Effector memory CD4-positive, alpha-beta T cell (primary cell): ENCODE results near the gene CROCC.
"Not testable (repeated sequence)": the region's sequence is repeated elsewhere in the genome, so short reads cannot be mapped to it uniquely, and the experiment has no call there.

Source experiments
- DNase-seq, 3 donors: peaks; one replicate each; pipeline ENCODE4 v3.0.0-alpha.2; 2020
- H3K27ac ChIP-seq: 2 replicates; pipeline ENCODE4 v1.7.0; 2013; ENCODE audit warnings: mild to moderate bottlenecking, low read length, moderate library complexity; ENCODE audit not compliant: insufficient read depth, poor library complexity, severe bottlenecking
- H3K27me3 ChIP-seq: replicated peaks from 2 replicates; pipeline ENCODE4 v1.7.0; 2013; ENCODE audit warnings: mild to moderate bottlenecking, low read length; ENCODE audit not compliant: insufficient read depth, control insufficient read depth, poor library complexity, severe bottlenecking
- H3K36me3 ChIP-seq: 2 replicates; pipeline ENCODE4 v1.7.0; 2013; ENCODE audit warnings: mild to moderate bottlenecking, low read length, moderate library complexity; ENCODE audit not compliant: control insufficient read depth, insufficient read depth
- H3K4me1 ChIP-seq: 2 replicates; pipeline ENCODE4 v1.7.0; 2013; ENCODE audit warnings: low read length, mild to moderate bottlenecking; ENCODE audit not compliant: control insufficient read depth, insufficient read depth, poor library complexity, severe bottlenecking
- H3K4me3 ChIP-seq: 2 replicates; pipeline ENCODE4 v1.7.0; 2013; ENCODE audit warnings: low read length, low read depth, mild to moderate bottlenecking; ENCODE audit not compliant: insufficient read depth, poor library complexity, severe bottlenecking
- H3K9me3 ChIP-seq: 2 replicates; pipeline ENCODE4 v1.7.0; 2013; ENCODE audit warnings: mild to moderate bottlenecking, low read length, moderate library complexity; ENCODE audit not compliant: control insufficient read depth

Gene CROCC

GRCh38 chr1:16886860-16887605, 34.7 kb upstream of the CROCC start:
- Histone ChIP-seq H3K9me3 (no peaks in the 10 kb centered on the region), H3K27ac (no peak overlapping the region), H3K4me1 (peaks cover 4% of the 10 kb centered on the region), H3K4me3 (no peak overlapping the region), H3K27me3 (no peaks in the 10 kb centered on the region), H3K36me3 (no peaks in the 10 kb centered on the region)
- no peak for DNase-seq

GRCh38 chr1:16888860-16889816, 32.6 kb upstream of the CROCC start:
- Histone ChIP-seq H3K27me3 (no peaks in the 10 kb centered on the region), H3K27ac (peak overlapping the region; percentile 45), H3K4me3 (peak overlapping the region; percentile 63), H3K4me1 (peaks cover 4% of the 10 kb centered on the region), H3K9me3 (no peaks in the 10 kb centered on the region), H3K36me3 (no peaks in the 10 kb centered on the region)
- DNase-seq = peak in 2 of 3 donors; percentile 24 to 43

GRCh38 chr1:16890539-16891021, 31.2 kb upstream of the CROCC start:
- not testable (repeated sequence) for DNase-seq, H3K36me3 ChIP-seq, H3K27me3 ChIP-seq, H3K9me3 ChIP-seq, H3K27ac ChIP-seq, H3K4me1 ChIP-seq, H3K4me3 ChIP-seq

- not testable (repeated sequence) for H3K27me3 ChIP-seq, H3K27ac ChIP-seq, H3K4me3 ChIP-seq, H3K36me3 ChIP-seq, H3K9me3 ChIP-seq, H3K4me1 ChIP-seq, DNase-seq
Measured at GRCh38 chr1:16891057-16891456, 30.7 kb upstream of the CROCC start.

- H3K4me3 ChIP-seq, H3K4me1 ChIP-seq, H3K36me3 ChIP-seq, H3K9me3 ChIP-seq, H3K27ac ChIP-seq, DNase-seq, H3K27me3 ChIP-seq: not testable (repeated sequence)
Measured at GRCh38 chr1:16892978-16893525, 28.7 kb upstream of the CROCC start.

- DNase-seq, H3K36me3 ChIP-seq, H3K27ac ChIP-seq, H3K4me3 ChIP-seq, H3K9me3 ChIP-seq, H3K4me1 ChIP-seq, H3K27me3 ChIP-seq: not testable (repeated sequence)
Measured at GRCh38 chr1:16893796-16894195, 27.9 kb upstream of the CROCC start.

GRCh38 chr1:16894338-16894737, 27.4 kb upstream of the CROCC start:
- H3K4me1 ChIP-seq, H3K27me3 ChIP-seq, H3K36me3 ChIP-seq, H3K9me3 ChIP-seq, H3K4me3 ChIP-seq, H3K27ac ChIP-seq, DNase-seq: not testable (repeated sequence)

- H3K4me1 ChIP-seq, H3K27me3 ChIP-seq, H3K36me3 ChIP-seq, H3K9me3 ChIP-seq, DNase-seq: not testable (repeated sequence)
- peak overlapping the region; percentile 85 for H3K27ac ChIP-seq
- peak overlapping the region; percentile 8 for H3K4me3 ChIP-seq
Measured at GRCh38 chr1:16895233-16895597, 26.5 kb upstream of the CROCC start.

GRCh38 chr1:16895598-16896315, 26.0 kb upstream of the CROCC start, which contains the start of gene RNU1-2:
Gene RNU1-2 (plus strand): TSS chr1:16895980.
- H3K36me3 ChIP-seq, H3K4me1 ChIP-seq, H3K9me3 ChIP-seq, H3K27me3 ChIP-seq: not testable (repeated sequence)
- Histone ChIP-seq H3K4me3 (peak within 1 kb of the TSS; percentile 29), H3K27ac (peak within 1 kb of the TSS; percentile 85)
- DNase-seq = peak; percentile 66 to 87 (median 78)
